ENCODE results near the gene COA7.
A peak's percentile ranks its signal among the peaks of the same experiment; 100 is the strongest.
"Not testable (repeated sequence)": the region's sequence is repeated elsewhere in the genome, so short reads cannot be mapped to it uniquely, and the experiment has no call there.

The COA7 gene

GRCh38 chr1:52702886-52703787 lies 5.0 kb upstream of the COA7 start:
- no peak overlapping the region for H3K27ac ChIP-seq (ENCODE audit: low read depth, low read length)
- H3K9me3 ChIP-seq (ENCODE audit: control insufficient read depth, insufficient read depth, low read depth, low read length): no peaks in the 10 kb centered on the region
- H3K9ac ChIP-seq (ENCODE audit: low read length): peak overlapping the region; percentile 64
- H3K36me3 ChIP-seq (ENCODE audit: control insufficient read depth, insufficient read depth, low read length): no peaks in the 10 kb centered on the region
- no peaks in the 10 kb centered on the region for H3K27me3 ChIP-seq (ENCODE audit: control insufficient read depth, insufficient read depth, low read length)
- peak overlapping the region; percentile 69 for H3K4me3 ChIP-seq (ENCODE audit: low read depth, low read length)
- peaks cover 11% of the 10 kb centered on the region for H3K4me1 ChIP-seq (ENCODE audit: control insufficient read depth, insufficient read depth, low read length)

- peaks cover 5% of the 10 kb centered on the region for H3K4me1 ChIP-seq (ENCODE audit: control insufficient read depth, insufficient read depth, low read length)
- no peak overlapping the region for H3K4me3 ChIP-seq (ENCODE audit: low read depth, low read length)
- H3K27ac ChIP-seq (ENCODE audit: low read depth, low read length): no peak overlapping the region
- H3K9ac ChIP-seq (ENCODE audit: low read length): no peak overlapping the region
- H3K27me3 ChIP-seq (ENCODE audit: control insufficient read depth, insufficient read depth, low read length): no peaks in the 10 kb centered on the region
- H3K9me3 ChIP-seq (ENCODE audit: control insufficient read depth, insufficient read depth, low read depth, low read length): no peaks in the 10 kb centered on the region
- H3K36me3 ChIP-seq (ENCODE audit: control insufficient read depth, insufficient read depth, low read length): peaks cover 27% of the 10 kb centered on the region
These were observed 2.5 kb downstream of the COA7 start for GRCh38 chr1:52695627-52696026.

- peaks cover 5% of the 10 kb centered on the region for H3K4me1 ChIP-seq (ENCODE audit: control insufficient read depth, insufficient read depth, low read length)
- H3K27me3 ChIP-seq (ENCODE audit: control insufficient read depth, insufficient read depth, low read length): no peaks in the 10 kb centered on the region
- peaks cover 33% of the 10 kb centered on the region for H3K36me3 ChIP-seq (ENCODE audit: control insufficient read depth, insufficient read depth, low read length)
- no peaks in the 10 kb centered on the region for H3K9me3 ChIP-seq (ENCODE audit: control insufficient read depth, insufficient read depth, low read depth, low read length)
- no peak overlapping the region for H3K27ac ChIP-seq (ENCODE audit: low read depth, low read length)
- no peak overlapping the region for H3K4me3 ChIP-seq (ENCODE audit: low read depth, low read length)
- no peak overlapping the region for H3K9ac ChIP-seq (ENCODE audit: low read length)
These were observed 4.3 kb downstream of the COA7 start for GRCh38 chr1:52693843-52694242.

GRCh38 chr1:52693351-52693750 lies 4.8 kb downstream of the COA7 start:
- H3K36me3 ChIP-seq (ENCODE audit: control insufficient read depth, insufficient read depth, low read length): peaks cover 38% of the 10 kb centered on the region
- H3K4me3 ChIP-seq (ENCODE audit: low read depth, low read length); H3K9me3 ChIP-seq (ENCODE audit: control insufficient read depth, insufficient read depth, low read depth, low read length); H3K27me3 ChIP-seq (ENCODE audit: control insufficient read depth, insufficient read depth, low read length); H3K4me1 ChIP-seq (ENCODE audit: control insufficient read depth, insufficient read depth, low read length); H3K27ac ChIP-seq (ENCODE audit: low read depth, low read length); H3K9ac ChIP-seq (ENCODE audit: low read length): not testable (repeated sequence)

- Histone ChIP-seq H3K9me3 (ENCODE audit: control insufficient read depth, insufficient read depth, low read depth, low read length) (no peaks in the 10 kb centered on the region), H3K36me3 (ENCODE audit: control insufficient read depth, insufficient read depth, low read length) (peaks cover 45% of the 10 kb centered on the region), H3K4me1 (ENCODE audit: control insufficient read depth, insufficient read depth, low read length) (no peaks in the 10 kb centered on the region), H3K9ac (ENCODE audit: low read length) (no peak overlapping the region), H3K27ac (ENCODE audit: low read depth, low read length) (no peak overlapping the region), H3K4me3 (ENCODE audit: low read depth, low read length) (no peak overlapping the region), H3K27me3 (ENCODE audit: control insufficient read depth, insufficient read depth, low read length) (no peaks in the 10 kb centered on the region)
These were observed 5.5 kb downstream of the COA7 start for GRCh38 chr1:52692697-52693096.

- H3K9ac ChIP-seq (ENCODE audit: low read length): no peak overlapping the region
- H3K9me3 ChIP-seq (ENCODE audit: control insufficient read depth, insufficient read depth, low read depth, low read length): no peaks in the 10 kb centered on the region
- H3K4me1 ChIP-seq (ENCODE audit: control insufficient read depth, insufficient read depth, low read length): no peaks in the 10 kb centered on the region
- no peaks in the 10 kb centered on the region for H3K27me3 ChIP-seq (ENCODE audit: control insufficient read depth, insufficient read depth, low read length)
- H3K36me3 ChIP-seq (ENCODE audit: control insufficient read depth, insufficient read depth, low read length): peaks cover 53% of the 10 kb centered on the region
- no peak overlapping the region for H3K27ac ChIP-seq (ENCODE audit: low read depth, low read length)
- H3K4me3 ChIP-seq (ENCODE audit: low read depth, low read length): no peak overlapping the region
These were observed 6.3 kb downstream of the COA7 start for GRCh38 chr1:52691821-52692220.

- no peak overlapping the region for H3K9ac ChIP-seq (ENCODE audit: low read length)
- H3K4me1 ChIP-seq (ENCODE audit: control insufficient read depth, insufficient read depth, low read length): no peaks in the 10 kb centered on the region
- H3K4me3 ChIP-seq (ENCODE audit: low read depth, low read length): no peak overlapping the region
- no peaks in the 10 kb centered on the region for H3K9me3 ChIP-seq (ENCODE audit: control insufficient read depth, insufficient read depth, low read depth, low read length)
- no peaks in the 10 kb centered on the region for H3K27me3 ChIP-seq (ENCODE audit: control insufficient read depth, insufficient read depth, low read length)
- H3K27ac ChIP-seq (ENCODE audit: low read depth, low read length): no peak overlapping the region
- peaks cover 49% of the 10 kb centered on the region for H3K36me3 ChIP-seq (ENCODE audit: control insufficient read depth, insufficient read depth, low read length)
These were observed 11.3 kb downstream of the COA7 start for GRCh38 chr1:52686830-52687229.

GRCh38 chr1:52686261-52686751 lies 11.8 kb downstream of the COA7 start:
- H3K27me3 ChIP-seq (ENCODE audit: control insufficient read depth, insufficient read depth, low read length); H3K27ac ChIP-seq (ENCODE audit: low read depth, low read length); H3K9ac ChIP-seq (ENCODE audit: low read length); H3K9me3 ChIP-seq (ENCODE audit: control insufficient read depth, insufficient read depth, low read depth, low read length); H3K4me3 ChIP-seq (ENCODE audit: low read depth, low read length); H3K4me1 ChIP-seq (ENCODE audit: control insufficient read depth, insufficient read depth, low read length): not testable (repeated sequence)
- H3K36me3 ChIP-seq (ENCODE audit: control insufficient read depth, insufficient read depth, low read length): peaks cover 46% of the 10 kb centered on the region

GRCh38 chr1:52684545-52684944 lies 13.6 kb downstream of the COA7 start:
- Histone ChIP-seq H3K36me3 (ENCODE audit: control insufficient read depth, insufficient read depth, low read length) (peaks cover 32% of the 10 kb centered on the region), H3K9ac (ENCODE audit: low read length) (no peak overlapping the region), H3K4me3 (ENCODE audit: low read depth, low read length) (no peak overlapping the region), H3K27ac (ENCODE audit: low read depth, low read length) (no peak overlapping the region), H3K9me3 (ENCODE audit: control insufficient read depth, insufficient read depth, low read depth, low read length) (no peaks in the 10 kb centered on the region), H3K4me1 (ENCODE audit: control insufficient read depth, insufficient read depth, low read length) (peaks cover 2% of the 10 kb centered on the region; the same call in 1 of the 2 replicates), H3K27me3 (ENCODE audit: control insufficient read depth, insufficient read depth, low read length) (no peaks in the 10 kb centered on the region)

- H3K27me3 ChIP-seq (ENCODE audit: control insufficient read depth, insufficient read depth, low read length): no peaks in the 10 kb centered on the region
- no peak overlapping the region for H3K9ac ChIP-seq (ENCODE audit: low read length)
- no peak overlapping the region for H3K4me3 ChIP-seq (ENCODE audit: low read depth, low read length)
- H3K36me3 ChIP-seq (ENCODE audit: control insufficient read depth, insufficient read depth, low read length): peaks cover 29% of the 10 kb centered on the region
- no peaks in the 10 kb centered on the region for H3K9me3 ChIP-seq (ENCODE audit: control insufficient read depth, insufficient read depth, low read depth, low read length)
- no peak overlapping the region for H3K27ac ChIP-seq (ENCODE audit: low read depth, low read length)
- H3K4me1 ChIP-seq (ENCODE audit: control insufficient read depth, insufficient read depth, low read length): peaks cover 8% of the 10 kb centered on the region; the same call in 1 of the 2 replicates
These were observed 14.7 kb downstream of the COA7 start for GRCh38 chr1:52683367-52683940.

GRCh38 chr1:52681136-52681535 lies 17.0 kb downstream of the COA7 start:
- H3K36me3 ChIP-seq (ENCODE audit: control insufficient read depth, insufficient read depth, low read length): peaks cover 9% of the 10 kb centered on the region
- no peak overlapping the region for H3K9ac ChIP-seq (ENCODE audit: low read length)
- H3K4me1 ChIP-seq (ENCODE audit: control insufficient read depth, insufficient read depth, low read length): peaks cover 8% of the 10 kb centered on the region; the same call in 1 of the 2 replicates
- no peaks in the 10 kb centered on the region for H3K9me3 ChIP-seq (ENCODE audit: control insufficient read depth, insufficient read depth, low read depth, low read length)
- H3K4me3 ChIP-seq (ENCODE audit: low read depth, low read length): no peak overlapping the region
- no peaks in the 10 kb centered on the region for H3K27me3 ChIP-seq (ENCODE audit: control insufficient read depth, insufficient read depth, low read length)
- no peak overlapping the region for H3K27ac ChIP-seq (ENCODE audit: low read depth, low read length)

Data from HUES6 (cell line).